Measurements from ENCODE around the gene CREB3L2. TPM values are rescaled to one million over a fixed set of nuclear protein-coding genes. Genes with fewer than 3 reads are reported as not detected.
"Not testable (repeated sequence)": the region's sequence is repeated elsewhere in the genome, so short reads cannot be mapped to it uniquely, and the experiment has no call there.

Gene CREB3L2
- total and polyA plus RNA-seq, 2 of the 4 experiments (the other 2 are of a cell fraction) = 42.3 to 57.9 TPM

- H3K9ac ChIP-seq (ENCODE audit: low read depth, low read length); BruUV-seq (replicated peaks); intact Hi-C loops (cut with micrococcal nuclease); H3K56ac ChIP-seq (ENCODE audit: extremely low read depth, insufficient read depth, low read length); H3K36me3 ChIP-seq (ENCODE audit: control insufficient read depth, insufficient read depth, low read length); CTCF ChIA-PET; H3K27ac ChIP-seq (ENCODE audit: insufficient read depth, low read length); H3K14ac ChIP-seq (replicated peaks; ENCODE audit: low read depth, low read length); H2BK5ac ChIP-seq (ENCODE audit: low read depth, low read length, poor library complexity, severe bottlenecking); H4K91ac ChIP-seq (ENCODE audit: insufficient read depth, low read depth, low read length); H3K4me1 ChIP-seq (ENCODE audit: control insufficient read depth, insufficient read depth, low read length); H3K4me2 ChIP-seq (ENCODE audit: low read depth, low read length); DNase-seq; H3K18ac ChIP-seq (ENCODE audit: low read depth, low read length); H2AK5ac ChIP-seq (ENCODE audit: low read depth, low read length); H3K4ac ChIP-seq (ENCODE audit: low read depth, low read length); H3K79me1 ChIP-seq (ENCODE audit: low read depth in 1 of 2, low read length in 2 of 2); ATAC-seq (ENCODE audit: low read depth); H3K4me3 ChIP-seq (ENCODE audit: insufficient read depth, low read depth, low read length); H2AFZ ChIP-seq (replicated peaks; ENCODE audit: low read length, poor library complexity); H3K23ac ChIP-seq (ENCODE audit: low read depth, low read length); H3K9me1 ChIP-seq (ENCODE audit: insufficient read depth, low read length); H2AK9ac ChIP-seq (replicated peaks; ENCODE audit: low read depth, low read length, poor library complexity); H4K20me1 ChIP-seq (ENCODE audit: insufficient read depth, low read length); H4K8ac ChIP-seq (ENCODE audit: low read depth in 2 of 2, low read length in 2 of 2); H2BK120ac ChIP-seq (ENCODE audit: low read depth, low read length); H3K27me3 ChIP-seq (ENCODE audit: control insufficient read depth, insufficient read depth, low read length); dilution Hi-C loops (cut with HindIII; ENCODE audit: low sequenced_read_pairs, unreplicated experiment); POLR2A ChIA-PET (ENCODE audit: unreplicated experiment); H2BK15ac ChIP-seq (ENCODE audit: low read depth, low read length); in situ Hi-C loops (cut with MboI; ENCODE audit: low sequenced_read_pairs); H4K5ac ChIP-seq (ENCODE audit: low read depth, low read length); H2BK20ac ChIP-seq (ENCODE audit: low read depth, low read length); H3K9me3 ChIP-seq (ENCODE audit: control insufficient read depth, insufficient read depth, low read length): not testable (repeated sequence)
- no CpG with 5 or more reads among the region's 1 CpG for WGBS, 2 experiments (ENCODE audit: extremely low coverage in 2 of 2, insufficient read length in 1 of 2)
Observed at GRCh38 chr7:138040063-138040462, 38.2 kb upstream of the CREB3L2 start.
